ENCODE results near the gene SPTBN2. TPM values are rescaled to one million over a fixed set of nuclear protein-coding genes. Genes with fewer than 3 reads are reported as not detected.
"Not testable (repeated sequence)": the region's sequence is repeated elsewhere in the genome, so short reads cannot be mapped to it uniquely, and the experiment has no call there.

SPTBN2 gene
- total RNA-seq, 4 donors from 2014 or later: 337 to 544 (median 450) TPM

DNA sequence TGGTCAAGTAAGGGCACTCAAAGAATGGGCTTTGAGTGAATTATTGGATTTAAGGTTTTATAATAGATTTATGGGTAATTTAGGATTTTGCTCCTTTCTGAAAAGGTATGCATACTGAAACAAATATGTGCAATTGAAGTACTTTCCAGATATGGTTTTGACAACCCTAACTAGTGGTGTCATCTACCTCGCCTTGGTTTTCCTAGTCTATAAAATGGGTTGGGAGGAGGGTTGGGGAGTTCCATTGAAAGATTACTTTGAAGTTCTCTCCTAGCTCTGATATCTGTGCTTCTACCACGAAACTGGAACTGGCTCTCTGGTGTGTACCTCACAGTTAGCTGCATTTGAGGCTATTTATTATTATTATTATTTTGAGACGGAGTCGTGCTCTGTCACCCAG, 431 bp upstream of the SPTBN2 start:
- WGBS: 90% methylated on average over 4 of the region's 4 CpGs
- TF ChIP-seq, protein P1, sequence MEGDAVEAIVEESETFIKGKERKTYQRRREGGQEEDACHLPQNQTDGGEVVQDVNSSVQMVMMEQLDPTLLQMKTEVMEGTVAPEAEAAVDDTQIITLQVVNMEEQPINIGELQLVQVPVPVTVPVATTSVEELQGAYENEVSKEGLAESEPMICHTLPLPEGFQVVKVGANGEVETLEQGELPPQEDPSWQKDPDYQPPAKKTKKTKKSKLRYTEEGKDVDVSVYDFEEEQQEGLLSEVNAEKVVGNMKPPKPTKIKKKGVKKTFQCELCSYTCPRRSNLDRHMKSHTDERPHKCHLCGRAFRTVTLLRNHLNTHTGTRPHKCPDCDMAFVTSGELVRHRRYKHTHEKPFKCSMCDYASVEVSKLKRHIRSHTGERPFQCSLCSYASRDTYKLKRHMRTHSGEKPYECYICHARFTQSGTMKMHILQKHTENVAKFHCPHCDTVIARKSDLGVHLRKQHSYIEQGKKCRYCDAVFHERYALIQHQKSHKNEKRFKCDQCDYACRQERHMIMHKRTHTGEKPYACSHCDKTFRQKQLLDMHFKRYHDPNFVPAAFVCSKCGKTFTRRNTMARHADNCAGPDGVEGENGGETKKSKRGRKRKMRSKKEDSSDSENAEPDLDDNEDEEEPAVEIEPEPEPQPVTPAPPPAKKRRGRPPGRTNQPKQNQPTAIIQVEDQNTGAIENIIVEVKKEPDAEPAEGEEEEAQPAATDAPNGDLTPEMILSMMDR (IDR thresholded peaks at IDR 0.05): no peak
- TF ChIP-seq EP300 (IDR thresholded peaks at IDR 0.05): no peak
- no peak for TF ChIP-seq POLR2AphosphoS5 (IDR thresholded peaks at IDR 0.05)
- no peak for TF ChIP-seq POLR2A (IDR thresholded peaks at IDR 0.05)
- Histone ChIP-seq H3K27me3 (peaks cover 5% of the 10 kb centered on the region), H3K4me3 (no peak overlapping the region), H3K27ac (no peak overlapping the region), H3K36me3 (no peaks in the 10 kb centered on the region), H3K4me1 (peaks cover 19% of the 10 kb centered on the region), H3K9me3 (no peaks in the 10 kb centered on the region)
- DNase-seq (ENCODE audit: low spot score in 2 of 2): no peak

DNA sequence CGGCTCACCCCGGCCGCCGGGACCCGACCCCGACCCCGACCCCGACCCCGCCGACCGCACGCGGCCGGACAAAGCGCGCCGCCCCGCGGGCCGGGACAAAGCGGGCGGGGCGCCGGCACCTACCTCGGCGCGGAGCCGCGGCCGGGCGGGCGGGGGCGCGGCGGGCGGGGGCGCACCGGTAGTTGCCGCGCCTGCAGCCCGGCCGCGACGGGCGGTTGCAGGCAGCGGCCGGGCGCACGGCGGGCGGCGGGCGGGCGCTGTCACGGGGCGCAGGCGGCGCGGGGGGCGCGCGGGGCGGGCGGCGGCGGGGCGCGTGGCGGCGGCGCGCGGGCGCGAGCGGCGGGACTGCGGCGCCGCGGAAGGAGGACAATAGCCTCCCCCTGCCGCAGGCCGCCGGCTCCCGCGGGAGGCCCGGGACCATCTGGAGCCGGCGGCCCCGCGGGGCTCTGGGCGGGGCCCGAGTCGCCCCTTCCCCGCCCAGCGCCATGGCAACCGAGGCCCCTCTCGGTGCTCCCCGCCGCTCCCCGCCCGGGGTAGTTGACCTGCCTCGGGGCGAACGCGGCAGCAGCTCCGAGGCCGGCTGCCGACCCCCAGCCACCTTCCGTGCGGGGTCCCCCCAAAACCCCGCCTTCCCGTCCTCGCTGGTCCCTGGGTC, 851 bp downstream of the SPTBN2 start:
- H3K27me3 ChIP-seq: peaks cover 5% of the 10 kb centered on the region
- peak overlapping the region; percentile 69 for H3K27ac ChIP-seq
- H3K9me3 ChIP-seq: no peaks in the 10 kb centered on the region
- H3K36me3 ChIP-seq: no peaks in the 10 kb centered on the region
- peak overlapping the region; percentile 61 for H3K4me3 ChIP-seq
- TF ChIP-seq, protein P1 (IDR thresholded peaks at IDR 0.05): no peak
- TF ChIP-seq POLR2AphosphoS5 (IDR thresholded peaks at IDR 0.05) (no peak), EP300 (IDR thresholded peaks at IDR 0.05) (no peak), POLR2A (IDR thresholded peaks at IDR 0.05) (no peak)
- WGBS: 0% methylated on average over 5 of the region's 114 CpGs
- H3K4me1 ChIP-seq: peaks cover 21% of the 10 kb centered on the region
- DNase-seq (ENCODE audit: low spot score in 2 of 2): no peak

DNA sequence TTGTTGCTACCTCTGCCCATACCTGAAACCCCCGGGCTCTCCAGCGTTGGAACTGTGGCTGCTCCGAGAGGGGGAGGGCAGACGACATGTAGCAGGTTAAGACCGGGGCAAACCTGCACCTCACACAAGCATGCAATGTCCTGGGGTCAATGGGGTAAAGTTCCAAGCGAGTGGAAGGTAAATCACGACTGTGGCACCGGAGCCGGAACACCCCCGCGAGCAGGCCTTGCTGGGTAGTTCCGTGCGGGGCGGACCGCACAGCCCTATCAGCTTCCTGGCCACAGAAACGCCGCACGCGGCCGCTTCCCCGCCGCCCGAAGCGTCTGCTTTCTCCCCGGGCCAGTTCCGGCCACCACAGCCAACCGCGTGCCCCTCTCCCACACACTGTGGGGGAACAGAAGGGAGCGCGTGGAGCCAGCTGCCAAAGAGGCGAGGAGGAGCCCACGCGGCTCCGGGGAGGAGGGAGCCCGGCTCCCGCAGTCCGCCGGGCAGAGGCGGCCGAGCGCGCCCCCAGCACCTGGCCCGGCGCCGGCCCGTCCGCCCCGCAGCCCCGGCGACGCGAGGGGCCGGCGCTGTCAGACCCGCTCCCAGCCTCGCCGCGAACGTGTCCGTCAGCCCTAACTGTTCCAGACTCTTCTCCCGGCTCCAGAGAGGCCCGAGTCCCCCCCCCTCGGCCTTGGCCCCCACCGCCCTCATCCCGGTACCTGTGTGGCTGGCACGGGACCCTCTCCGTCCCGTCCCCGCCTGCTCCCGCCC, 1.6 kb downstream of the SPTBN2 start:
- peak overlapping the region; percentile 61 for H3K4me3 ChIP-seq
- under 1% methylated on average over 27 of the region's 70 CpGs for WGBS
- H3K36me3 ChIP-seq: no peaks in the 10 kb centered on the region
- H3K9me3 ChIP-seq: no peaks in the 10 kb centered on the region
- peaks cover 22% of the 10 kb centered on the region for H3K4me1 ChIP-seq
- peak overlapping the region; percentile 66 for H3K27ac ChIP-seq
- H3K27me3 ChIP-seq: peaks cover 5% of the 10 kb centered on the region
- no peak for DNase-seq (ENCODE audit: low spot score in 2 of 2)
- TF ChIP-seq POLR2AphosphoS5 (IDR thresholded peaks at IDR 0.05): no peak
- TF ChIP-seq EP300 (IDR thresholded peaks at IDR 0.05): no peak
- TF ChIP-seq, protein P1 (IDR thresholded peaks at IDR 0.05): no peak
- no peak for TF ChIP-seq POLR2A (IDR thresholded peaks at IDR 0.05)

DNA sequence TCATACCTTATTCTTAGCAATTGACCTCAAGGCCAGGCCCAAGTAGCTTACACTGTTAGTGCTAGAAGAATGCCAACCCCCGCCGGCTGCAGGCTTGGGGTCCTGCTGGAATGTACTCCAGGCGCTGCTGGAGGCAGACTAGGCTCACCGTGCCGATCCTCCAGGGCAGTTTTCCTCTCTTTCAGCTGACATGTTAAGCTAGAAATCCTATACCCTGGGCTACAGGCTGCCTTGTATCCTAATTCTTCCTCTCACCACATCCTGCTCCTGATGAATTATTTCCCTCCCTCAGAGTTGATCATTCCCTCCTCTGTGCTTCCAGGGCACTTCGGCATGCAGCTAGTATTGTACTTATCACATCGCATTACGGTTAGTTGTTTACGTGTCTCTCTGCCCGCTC, 3.4 kb downstream of the SPTBN2 start:
- H3K4me3 ChIP-seq: no peak overlapping the region
- no peaks in the 10 kb centered on the region for H3K9me3 ChIP-seq
- H3K27me3 ChIP-seq: peaks cover 5% of the 10 kb centered on the region
- 66% methylated on average over 10 of the region's 10 CpGs for whole genome bisulfite sequencing
- DNase-seq (ENCODE audit: low spot score in 2 of 2): no peak
- peaks cover 28% of the 10 kb centered on the region for H3K4me1 ChIP-seq
- H3K27ac ChIP-seq: no peak overlapping the region
- H3K36me3 ChIP-seq: no peaks in the 10 kb centered on the region
- TF ChIP-seq POLR2AphosphoS5 (IDR thresholded peaks at IDR 0.05) (no peak), POLR2A (IDR thresholded peaks at IDR 0.05) (no peak), EP300 (IDR thresholded peaks at IDR 0.05) (no peak)
- TF ChIP-seq, protein P1 (IDR thresholded peaks at IDR 0.05): no peak

DNA sequence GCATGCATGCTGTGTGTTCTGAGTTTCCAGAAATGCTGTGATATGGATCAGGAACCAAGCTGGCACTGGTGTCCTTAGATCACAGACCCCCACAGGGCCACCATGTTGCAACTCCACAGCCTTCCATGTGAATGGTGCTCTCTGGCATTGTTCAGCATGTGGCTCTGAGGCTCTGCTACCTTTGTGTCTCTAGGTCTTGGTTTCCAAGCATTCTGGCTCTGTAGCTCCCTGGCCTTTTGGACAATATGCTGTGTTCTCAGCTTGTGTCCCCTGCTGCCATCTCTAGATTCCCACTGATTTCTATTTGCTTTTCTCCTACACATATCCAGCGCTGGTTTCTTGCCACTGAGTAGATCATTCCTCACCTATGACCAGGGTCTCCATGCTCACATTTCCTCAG, 3.9 kb downstream of the SPTBN2 start:
- WGBS: 100% methylated on average over 1 of the region's 1 CpG
- TF ChIP-seq EP300 (IDR thresholded peaks at IDR 0.05): no peak
- TF ChIP-seq, protein P1 (IDR thresholded peaks at IDR 0.05): no peak
- TF ChIP-seq POLR2AphosphoS5 (IDR thresholded peaks at IDR 0.05): no peak
- no peak for TF ChIP-seq POLR2A (IDR thresholded peaks at IDR 0.05)
- Histone ChIP-seq H3K4me1 (peaks cover 33% of the 10 kb centered on the region), H3K27ac (no peak overlapping the region), H3K27me3 (peaks cover 5% of the 10 kb centered on the region), H3K4me3 (no peak overlapping the region), H3K9me3 (no peaks in the 10 kb centered on the region), H3K36me3 (no peaks in the 10 kb centered on the region)
- DNase-seq (ENCODE audit: low spot score in 2 of 2): no peak

DNA sequence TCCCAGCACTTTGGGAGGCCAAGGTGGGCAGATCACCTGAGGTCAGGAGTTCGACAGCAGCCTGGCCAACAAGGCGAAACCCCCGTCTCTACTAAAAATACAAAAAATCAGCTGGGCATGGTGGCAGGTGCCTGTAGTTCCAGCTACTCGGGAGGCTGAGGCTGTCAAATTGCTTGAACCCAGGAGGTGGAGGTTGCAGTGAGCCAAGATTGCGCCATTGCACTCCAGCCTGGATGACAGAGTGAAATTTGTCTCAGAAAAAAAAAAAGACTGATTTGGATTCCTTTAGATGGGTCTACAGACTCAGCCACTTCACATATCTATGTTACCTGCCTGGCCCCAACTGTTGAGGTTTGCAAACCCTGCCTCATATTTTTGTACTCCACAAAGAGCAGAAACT, 4.8 kb downstream of the SPTBN2 start:
- H3K27ac ChIP-seq; DNase-seq (ENCODE audit: low spot score in 2 of 2): not testable (repeated sequence)
- 92% methylated on average over 5 of the region's 5 CpGs for WGBS

More for the DNA sequence above, 4.8 kb downstream of the SPTBN2 start:
- not testable (repeated sequence) for H3K9me3 ChIP-seq, H3K36me3 ChIP-seq, H3K27me3 ChIP-seq, H3K4me3 ChIP-seq
- H3K4me1 ChIP-seq: peaks cover 42% of the 10 kb centered on the region

All from suprapubic skin (tissue), 4 donors.